GM20000 (cell line): Measurements from ENCODE around the gene RBM7.
A peak's percentile ranks its signal among the peaks of the same experiment; 100 is the strongest.

ENCODE experiments used
- DNase-seq: peaks from one replicate; pipeline ENCODE4 v3.0.0; 2012; ENCODE audit warnings: low spot score
- CTCF ChIP-seq: IDR thresholded peaks from 2 replicates; pipeline ENCODE4 v1.5.1; 2012; ENCODE audit warnings: mild to moderate bottlenecking, control low read depth; ENCODE audit errors: extremely low read depth, missing control alignments

Gene RBM7

GRCh38 chr11:114400216-114400914, at the start of gene RBM7, which contains the start of gene C11orf71:
Gene RBM7 (plus strand): TSS chr11:114400666. CDS start chr11:114400672, 6 bp downstream.
Gene C11orf71 (minus strand): TSS chr11:114400511. CDS start chr11:114400331, 180 bp downstream.
- DNase-seq = peak; percentile 90
- TF ChIP-seq CTCF = no peak

- TF ChIP-seq CTCF = no peak
Observed at GRCh38 chr11:114353443-114353842, 47.0 kb upstream of the RBM7 start.

GRCh38 chr11:114354076-114354475, 46.4 kb upstream of the RBM7 start:
- TF ChIP-seq CTCF = no peak
- no peak for DNase-seq

More at GRCh38 chr11:114353443-114353842, 47.0 kb upstream of the RBM7 start:
- DNase-seq = no peak

GRCh38 chr11:114358716-114359115, 41.8 kb upstream of the RBM7 start:
- DNase-seq = no peak
- no peak for TF ChIP-seq CTCF

GRCh38 chr11:114359342-114359741, 41.1 kb upstream of the RBM7 start:
- DNase-seq = no peak
- TF ChIP-seq CTCF = no peak

- TF ChIP-seq CTCF = no peak
- DNase-seq = no peak
Observed at GRCh38 chr11:114362326-114362725, 38.1 kb upstream of the RBM7 start.

GRCh38 chr11:114362958-114363357, 37.5 kb upstream of the RBM7 start:
- no peak for DNase-seq
- no peak for TF ChIP-seq CTCF
